G401.6 (cell line): ENCODE results near the gene STAP1.
"Not testable (repeated sequence)": the region's sequence is repeated elsewhere in the genome, so short reads cannot be mapped to it uniquely, and the experiment has no call there.

Source experiments
- FAIRE-seq: peaks from 2 replicates; lab custom pipeline; 2012; peaks lifted over from hg19 to GRCh38; lab: Jason Lieb, UNC

STAP1 gene

GRCh38 chr4:67624939-67625338 lies 66.4 kb downstream of the STAP1 start:
- FAIRE-seq = no peak

GRCh38 chr4:67632492-67632891 lies 74.0 kb downstream of the STAP1 start:
- no peak for FAIRE-seq

GRCh38 chr4:67634741-67635140 lies 76.2 kb downstream of the STAP1 start:
- FAIRE-seq = no peak

GRCh38 chr4:67635331-67635730 lies 76.8 kb downstream of the STAP1 start:
- FAIRE-seq = no peak

- not testable (repeated sequence) for FAIRE-seq
These were observed 78.5 kb downstream of the STAP1 start for GRCh38 chr4:67636978-67637377.

GRCh38 chr4:67638136-67638535 lies 79.6 kb downstream of the STAP1 start:
- FAIRE-seq = no peak

- no peak for FAIRE-seq
These were observed 93.0 kb downstream of the STAP1 start for GRCh38 chr4:67651536-67651935.
